Endothelial cell of coronary artery (primary cell): ENCODE measurements around the gene DBT. TPM values are rescaled to one million over a fixed set of nuclear protein-coding genes. Genes with fewer than 3 reads are reported as not detected.

Source experiments
- total RNA-seq: library from RNA; depleted of rRNA; stranded (reverse); fragments of >200 nt; gene quantifications from 2 replicates; pipeline ENCODE4 v1.2.3, GENCODE V29; 2014

DBT gene
- 4.1 and 6.6 TPM in 2 replicates for total RNA-seq

DNA sequence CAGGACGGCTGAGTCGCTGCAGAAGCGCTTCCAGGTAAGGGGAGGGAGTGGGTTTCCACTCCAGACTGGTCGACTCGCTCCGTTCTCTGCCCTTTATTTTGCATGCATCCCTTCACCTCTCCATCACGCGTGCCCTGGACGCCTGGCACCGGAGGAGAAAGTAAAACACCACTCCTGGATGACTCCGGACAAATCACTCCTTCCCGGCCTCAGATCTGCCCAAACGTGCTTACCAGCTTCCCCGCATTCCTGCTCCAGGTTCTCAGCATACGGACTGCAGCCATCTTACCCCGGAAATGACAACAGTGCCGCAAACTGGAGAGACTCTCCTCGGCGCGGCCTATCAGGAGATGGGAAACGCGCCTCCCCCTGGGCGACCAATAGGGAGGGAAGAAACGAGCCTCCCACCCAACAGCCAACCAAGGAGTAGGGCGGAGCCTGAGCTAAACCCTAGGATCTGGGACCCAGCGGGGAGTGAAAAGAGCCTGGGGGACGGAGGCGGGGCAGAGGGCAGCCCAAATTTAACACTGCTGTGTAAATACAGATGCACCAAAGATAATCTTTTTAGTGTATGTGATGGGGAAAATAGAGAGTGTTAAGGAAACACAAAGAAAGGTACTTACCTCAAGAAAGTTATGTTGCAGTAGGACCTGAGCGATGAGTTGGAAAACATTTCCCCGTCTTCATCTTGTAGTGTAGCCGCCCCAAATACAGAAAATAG lies at the start of gene DBT:
Gene DBT (minus strand): TSS at position 298 of the 721 bp plus-strand sequence. CDS start 14 bp downstream, at position 284.

DNA sequence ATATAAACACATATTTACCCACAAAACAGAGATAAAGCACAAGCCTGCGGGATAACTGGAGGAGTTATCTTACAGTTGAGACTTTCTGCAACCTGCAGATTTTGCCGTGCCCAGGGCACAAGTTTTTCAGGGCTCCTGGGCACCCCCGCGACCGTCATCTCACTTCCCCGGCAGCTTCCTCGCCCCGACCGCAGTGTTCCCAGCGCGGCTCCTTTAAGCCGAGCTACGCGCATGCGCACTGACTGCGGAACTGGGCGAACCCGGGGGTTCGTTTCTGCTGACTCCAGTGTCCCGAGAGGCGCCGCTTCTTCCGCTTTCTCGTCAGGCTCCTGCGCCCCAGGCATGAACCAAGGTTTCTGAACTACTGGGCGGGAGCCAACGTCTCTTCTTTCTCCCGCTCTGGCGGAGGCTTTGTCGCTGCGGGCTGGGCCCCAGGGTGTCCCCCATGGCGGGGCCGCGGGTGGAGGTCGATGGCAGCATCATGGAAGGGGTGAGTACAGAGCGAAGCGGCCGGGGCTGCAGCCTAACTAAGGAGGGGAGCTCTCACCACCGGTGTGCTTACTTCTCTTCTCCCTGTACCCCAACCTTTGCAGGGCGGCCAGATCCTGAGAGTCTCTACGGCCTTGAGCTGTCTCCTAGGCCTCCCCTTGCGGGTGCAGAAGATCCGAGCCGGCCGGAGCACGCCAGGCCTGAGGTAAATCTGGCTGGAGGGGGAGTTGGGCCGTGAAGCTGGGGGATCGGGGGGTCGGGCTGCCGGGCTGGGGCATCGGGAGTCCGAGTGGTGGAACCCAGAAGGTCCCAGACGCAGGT lies 16.5 kb upstream of the DBT start, which contains the start of gene RTCA:
Gene RTCA (plus strand): TSS at position 286 of the 810 bp plus-strand sequence. CDS start 160 bp downstream, at position 446.

DNA sequence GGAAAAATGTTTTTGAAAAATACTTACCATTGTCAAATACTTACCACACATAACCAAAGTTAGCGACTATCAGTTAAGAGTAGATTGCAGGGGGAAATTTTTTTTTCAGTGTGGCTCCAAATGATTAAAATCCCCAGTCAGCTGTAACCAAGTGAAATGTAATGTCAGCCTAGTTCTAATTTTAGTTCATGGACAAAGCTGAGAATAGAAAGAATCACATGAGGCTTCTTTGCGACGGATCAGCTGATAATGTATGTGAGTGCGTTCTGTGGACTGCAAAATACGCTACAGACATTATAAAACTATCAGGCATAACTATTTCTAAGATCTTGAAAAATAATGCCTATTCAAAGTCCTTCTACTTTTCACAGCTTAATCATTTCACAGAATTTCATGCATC lies 71.5 kb downstream of the DBT start, which contains the start of gene LRRC39:
Gene LRRC39 (minus strand): TSS at position 166 of the 400 bp plus-strand sequence. CDS start 9,740 bp downstream, outside the sequence.

Other genes with a start within 250 kb of the DBT start
- 2.3 and 3.0 TPM in 2 replicates for gene SASS6, start 116.9 kb downstream of the DBT start, total RNA-seq
- gene TRMT13, start 116.7 kb downstream of the DBT start, total RNA-seq, result 9.4 and 12.5 TPM in 2 replicates
- gene LRRC39, start 71.6 kb downstream of the DBT start, total RNA-seq, result 0.09 TPM in 2 replicates
- gene RTCA, start 16.4 kb upstream of the DBT start, total RNA-seq, result 38.0 and 43.2 TPM in 2 replicates
- 6.5 and 10.6 TPM in 2 replicates for gene CDC14A, start 102.7 kb upstream of the DBT start, total RNA-seq